ENCODE data around the gene CADPS2.

DNA sequence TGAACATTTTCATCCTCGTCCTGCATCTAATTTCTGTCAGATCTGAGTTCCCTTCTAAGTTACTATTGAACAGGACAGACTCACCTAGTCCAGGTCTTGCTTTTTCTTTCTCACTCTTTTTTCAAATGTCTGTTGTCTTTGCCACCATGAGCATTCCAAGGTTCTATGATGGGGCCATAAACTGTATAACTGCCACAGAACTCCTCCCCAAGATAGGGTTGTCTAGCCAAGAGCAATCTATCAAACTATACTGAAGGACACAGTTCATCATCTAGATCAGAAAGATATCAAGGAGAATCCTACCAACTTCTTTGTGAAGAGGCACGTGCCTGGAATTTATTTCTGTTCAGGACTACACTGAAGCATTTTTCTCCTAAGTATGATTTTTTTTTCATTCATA lies 531.6 kb downstream of the CADPS2 start:
- TF ChIP-seq, protein P1, sequence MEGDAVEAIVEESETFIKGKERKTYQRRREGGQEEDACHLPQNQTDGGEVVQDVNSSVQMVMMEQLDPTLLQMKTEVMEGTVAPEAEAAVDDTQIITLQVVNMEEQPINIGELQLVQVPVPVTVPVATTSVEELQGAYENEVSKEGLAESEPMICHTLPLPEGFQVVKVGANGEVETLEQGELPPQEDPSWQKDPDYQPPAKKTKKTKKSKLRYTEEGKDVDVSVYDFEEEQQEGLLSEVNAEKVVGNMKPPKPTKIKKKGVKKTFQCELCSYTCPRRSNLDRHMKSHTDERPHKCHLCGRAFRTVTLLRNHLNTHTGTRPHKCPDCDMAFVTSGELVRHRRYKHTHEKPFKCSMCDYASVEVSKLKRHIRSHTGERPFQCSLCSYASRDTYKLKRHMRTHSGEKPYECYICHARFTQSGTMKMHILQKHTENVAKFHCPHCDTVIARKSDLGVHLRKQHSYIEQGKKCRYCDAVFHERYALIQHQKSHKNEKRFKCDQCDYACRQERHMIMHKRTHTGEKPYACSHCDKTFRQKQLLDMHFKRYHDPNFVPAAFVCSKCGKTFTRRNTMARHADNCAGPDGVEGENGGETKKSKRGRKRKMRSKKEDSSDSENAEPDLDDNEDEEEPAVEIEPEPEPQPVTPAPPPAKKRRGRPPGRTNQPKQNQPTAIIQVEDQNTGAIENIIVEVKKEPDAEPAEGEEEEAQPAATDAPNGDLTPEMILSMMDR (IDR thresholded peaks at IDR 0.05) = no peak
- TF ChIP-seq EZH2phosphoT487 (IDR thresholded peaks at IDR 0.05) (no peak), EZH2 (IDR thresholded peaks at IDR 0.05) (no peak)

Measured in neural progenitor cell (in vitro differentiated cells).